IPS DF 6.9 (cell line): ENCODE results near the gene TUBB2B.
A peak's percentile ranks its signal among the peaks of the same experiment; 100 is the strongest.

Experiments used
- DNase-seq: peaks from one replicate; pipeline ENCODE4 v3.0.0-alpha.2; 2013; ENCODE audit warnings: low read depth, low spot score
- H3K27ac ChIP-seq: one replicate; pipeline ENCODE4 v1.5.1; 2013; ENCODE audit warnings: low read length, control low read depth
- H3K27me3 ChIP-seq: 2 replicates; pipeline ENCODE4 v1.6.1; 2013; ENCODE audit warnings: mild to moderate bottlenecking, low read length; ENCODE audit not compliant: control insufficient read depth, insufficient read depth
- H3K36me3 ChIP-seq: 2 replicates; pipeline ENCODE4 v1.6.1; 2013; ENCODE audit warnings: low read length; ENCODE audit not compliant: control insufficient read depth, insufficient read depth
- H3K4me1 ChIP-seq: 2 replicates; pipeline ENCODE4 v1.6.1; 2013; ENCODE audit warnings: low read length; ENCODE audit not compliant: control insufficient read depth, insufficient read depth
- H3K4me3 ChIP-seq: 2 replicates; pipeline ENCODE4 v1.5.1; 2013; ENCODE audit warnings: mild to moderate bottlenecking, low read length
- H3K9me3 ChIP-seq: 2 replicates; pipeline ENCODE4 v1.6.1; 2013; ENCODE audit warnings: low read length, inconsistent platforms; ENCODE audit not compliant: control insufficient read depth, insufficient read depth
- WGBS: extraction: QIAGEN DNeasy Blood & Tissue Kit; methylation state at CpG from one replicate; pipeline ENCODE4 v1.1.7; 2013; ENCODE audit warnings: mixed read lengths, missing lambda C conversion rate; ENCODE audit not compliant: insufficient read length, insufficient coverage; 5-methylcytosine and 5-hydroxymethylcytosine counted together

The TUBB2B gene

DNA sequence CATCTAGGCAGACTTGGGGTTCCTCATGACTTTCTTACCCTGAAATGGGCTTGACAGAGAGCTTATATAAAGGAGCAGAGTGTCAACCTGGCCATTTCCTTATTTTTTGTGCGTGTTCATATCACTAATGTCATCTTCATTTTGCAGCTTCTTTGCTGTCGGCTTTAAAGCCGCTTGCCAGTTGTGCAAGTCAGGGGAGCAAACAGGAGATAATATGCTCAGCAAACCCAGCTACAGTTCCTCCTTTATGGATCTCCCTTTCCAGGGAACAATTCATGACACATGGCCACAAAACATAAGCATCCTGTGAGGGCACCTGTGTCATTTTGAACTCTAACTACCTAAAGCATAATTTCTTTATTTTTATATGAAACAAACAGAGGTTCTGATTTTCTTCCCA is 6.5 kb upstream of the TUBB2B start:
- no peak for DNase-seq
- Histone ChIP-seq H3K9me3 (no peaks in the 10 kb centered on the region), H3K27me3 (no peaks in the 10 kb centered on the region), H3K36me3 (no peaks in the 10 kb centered on the region), H3K27ac (no peak overlapping the region), H3K4me1 (no peaks in the 10 kb centered on the region; the same call in 1 of the 2 replicates), H3K4me3 (no peak overlapping the region)
- no CpG with 5 or more reads among the region's 3 CpGs for whole genome bisulfite sequencing

DNA sequence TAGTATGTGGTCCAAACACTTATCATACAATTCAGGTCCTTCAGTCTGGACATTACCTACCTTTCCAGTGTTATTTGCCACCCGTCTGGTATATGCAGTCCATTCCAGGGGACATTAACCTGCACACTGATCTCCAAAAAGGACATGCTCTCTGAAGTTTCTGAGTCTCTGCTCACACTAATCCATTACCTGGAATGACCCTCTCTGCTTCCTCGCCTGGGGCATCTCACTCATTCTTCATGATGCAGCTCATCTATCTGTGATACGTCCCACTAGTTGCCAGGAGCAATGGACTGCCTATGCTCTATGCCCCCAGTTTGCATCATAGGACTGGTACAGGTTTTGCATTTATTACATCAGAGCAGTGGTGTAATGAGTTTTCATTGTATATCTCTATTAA is 5.9 kb upstream of the TUBB2B start:
- Histone ChIP-seq H3K27me3 (no peaks in the 10 kb centered on the region), H3K36me3 (no peaks in the 10 kb centered on the region), H3K9me3 (no peaks in the 10 kb centered on the region), H3K27ac (no peak overlapping the region), H3K4me1 (no peaks in the 10 kb centered on the region; the same call in 1 of the 2 replicates), H3K4me3 (no peak overlapping the region)
- no peak for DNase-seq
- no CpG with 5 or more reads among the region's 3 CpGs for WGBS

DNA sequence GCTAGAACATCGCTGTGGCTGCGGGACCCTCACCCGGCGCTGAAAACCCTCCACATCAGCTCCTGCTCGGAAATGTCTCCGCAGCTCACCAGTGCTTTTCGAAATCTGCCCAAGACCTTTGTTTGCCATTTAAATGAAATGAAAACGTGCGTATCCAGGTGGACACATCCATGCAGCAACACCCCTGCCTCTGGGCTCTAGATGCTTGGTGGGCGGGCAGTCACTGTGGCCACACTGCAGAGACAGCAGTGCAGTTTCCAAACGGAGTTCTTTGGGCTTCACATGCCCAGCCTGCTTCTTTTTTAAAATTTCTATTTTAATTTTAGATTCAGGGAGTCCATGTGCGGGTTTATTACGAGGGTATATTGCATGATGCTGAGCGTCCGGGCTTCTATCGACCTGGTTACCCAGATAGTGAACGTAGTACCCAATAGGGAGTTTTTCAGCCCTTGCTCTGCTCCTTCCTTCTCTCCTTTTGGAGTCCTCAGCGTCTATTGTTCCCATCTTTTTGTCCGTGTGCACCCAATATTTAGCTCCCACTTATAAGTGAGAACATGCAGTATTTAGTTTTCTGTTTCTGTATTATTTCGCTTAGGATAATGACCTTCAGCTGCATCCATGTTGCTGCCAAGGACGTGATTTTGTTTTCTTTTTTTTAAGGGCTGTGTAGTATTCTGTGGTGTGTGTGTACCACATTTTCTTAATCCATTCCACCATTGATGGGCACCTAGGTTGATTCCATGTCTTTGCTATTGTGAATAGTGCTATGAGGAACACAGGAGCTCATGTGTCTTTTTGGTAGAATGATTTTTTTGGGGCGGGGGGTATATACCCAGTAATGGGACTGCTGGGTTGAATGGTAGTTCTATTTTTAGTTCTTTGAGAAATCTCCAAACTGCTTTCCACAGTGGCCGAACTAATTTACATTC is 4.8 kb upstream of the TUBB2B start:
- no peak for DNase-seq
- no peaks in the 10 kb centered on the region for H3K36me3 ChIP-seq
- peak overlapping the region; percentile 65; the same call in 1 of the 2 replicates for H3K4me3 ChIP-seq
- no peak overlapping the region for H3K27ac ChIP-seq
- H3K4me1 ChIP-seq: no peaks in the 10 kb centered on the region; the same call in 1 of the 2 replicates
- no peaks in the 10 kb centered on the region for H3K9me3 ChIP-seq
- no CpG with 5 or more reads among the region's 23 CpGs for WGBS
- H3K27me3 ChIP-seq: no peaks in the 10 kb centered on the region

DNA sequence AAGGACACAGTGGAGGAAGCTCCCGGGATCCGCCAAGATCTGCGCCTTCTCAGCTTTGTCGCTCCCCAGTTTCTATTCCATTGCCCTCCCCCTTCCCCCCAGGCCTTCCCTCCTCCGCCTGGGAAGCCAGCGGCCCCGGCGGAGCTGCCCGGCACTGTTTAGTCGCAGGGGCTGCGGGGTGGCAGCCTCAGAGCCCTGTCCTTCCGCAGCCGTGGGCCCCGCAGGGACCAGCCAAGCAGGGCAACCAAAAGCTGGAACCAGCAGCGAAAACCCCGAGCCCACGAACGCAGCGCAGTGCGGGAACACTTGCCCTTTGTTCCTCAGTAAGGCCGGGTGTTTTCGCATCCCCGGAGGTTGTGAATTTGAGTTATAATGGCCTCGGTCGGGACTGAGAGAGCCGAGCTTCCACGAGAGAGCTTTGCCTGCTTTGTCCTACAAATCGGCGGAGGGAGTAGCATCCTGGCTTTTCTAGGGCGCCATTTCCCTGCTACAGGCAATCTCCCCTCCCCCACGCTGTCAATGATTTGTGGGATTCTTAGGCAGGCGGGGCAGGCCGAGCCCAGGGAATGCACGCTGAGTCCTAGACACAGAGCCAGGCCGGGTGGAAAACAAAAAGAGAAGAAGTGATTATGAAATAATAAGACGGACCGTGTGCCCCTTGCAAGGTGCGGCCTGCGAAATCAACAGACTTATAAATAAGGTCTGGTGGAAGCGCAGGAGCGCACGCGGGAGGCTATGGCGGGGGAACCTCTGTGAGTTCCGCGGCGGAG is 4.0 kb upstream of the TUBB2B start:
- no peaks in the 10 kb centered on the region for H3K36me3 ChIP-seq
- no peak for DNase-seq
- no peaks in the 10 kb centered on the region for H3K9me3 ChIP-seq
- H3K27me3 ChIP-seq: no peaks in the 10 kb centered on the region
- WGBS: no CpG with 5 or more reads among the region's 47 CpGs
- no peaks in the 10 kb centered on the region; the same call in 1 of the 2 replicates for H3K4me1 ChIP-seq
- peak overlapping the region; percentile 65; the same call in 1 of the 2 replicates for H3K4me3 ChIP-seq
- H3K27ac ChIP-seq: no peak overlapping the region

DNA sequence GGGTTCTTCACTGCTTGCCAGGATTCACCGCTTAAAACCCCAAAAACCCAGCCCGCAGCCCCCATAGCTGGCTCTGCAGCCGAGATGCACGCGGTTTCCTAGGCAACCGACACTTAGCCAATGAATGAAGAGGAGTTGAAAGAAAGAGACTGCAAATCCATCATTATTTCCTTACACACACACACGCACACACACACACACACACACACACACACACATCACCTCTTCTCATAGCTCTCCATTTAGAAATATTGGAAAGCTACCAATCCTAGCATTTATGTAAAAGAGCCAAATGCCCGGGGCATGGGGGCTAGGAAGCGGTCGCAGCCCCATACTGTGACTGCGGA is 3.4 kb upstream of the TUBB2B start:
- no peaks in the 10 kb centered on the region; the same call in none of the 2 replicates for H3K4me1 ChIP-seq
- no peak overlapping the region for H3K27ac ChIP-seq
- no CpG with 5 or more reads among the region's 11 CpGs for WGBS
- no peaks in the 10 kb centered on the region for H3K27me3 ChIP-seq
- H3K9me3 ChIP-seq: no peaks in the 10 kb centered on the region
- no peak for DNase-seq
- 0 out of 2 replicates have a peak, but pooled peaks cover 2% of the 10 kb centered on the region for H3K36me3 ChIP-seq
- peak overlapping the region; percentile 65; the same call in 1 of the 2 replicates for H3K4me3 ChIP-seq

DNA sequence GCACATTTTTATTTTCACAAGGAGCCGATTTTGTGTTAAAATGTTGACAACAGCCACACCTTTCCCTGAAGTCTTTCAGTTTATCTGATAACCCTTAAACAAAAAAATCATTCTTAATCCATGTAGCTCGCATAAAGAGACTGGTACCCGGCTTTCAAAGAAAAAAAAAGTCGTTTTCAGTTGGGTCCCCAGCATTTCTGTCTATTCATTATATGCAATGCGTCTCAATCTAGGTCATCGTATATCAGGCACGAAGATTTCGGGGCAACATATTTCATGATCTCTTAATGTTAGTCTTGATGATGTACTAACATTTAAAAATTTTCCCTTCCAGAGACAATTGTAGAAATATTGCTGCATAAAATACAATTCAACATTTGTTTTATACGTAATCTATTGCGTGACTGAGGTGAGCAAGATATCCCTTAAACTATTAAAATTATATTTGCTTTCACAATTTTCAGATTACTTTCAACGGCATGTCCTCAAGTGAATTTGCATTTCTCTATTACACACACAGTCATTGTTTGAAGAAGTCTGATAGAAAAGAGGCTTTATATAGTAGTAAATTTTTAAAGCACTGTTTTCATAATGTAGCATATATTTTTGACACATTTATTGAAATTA is 2.9 kb upstream of the TUBB2B start:
- Histone ChIP-seq H3K27me3 (no peaks in the 10 kb centered on the region), H3K9me3 (no peaks in the 10 kb centered on the region), H3K4me3 (no peak overlapping the region; the same call in 1 of the 2 replicates), H3K36me3 (0 out of 2 replicates have a peak, but pooled peaks cover 2% of the 10 kb centered on the region), H3K4me1 (no peaks in the 10 kb centered on the region; the same call in none of the 2 replicates), H3K27ac (no peak overlapping the region)
- no peak for DNase-seq
- no CpG with 5 or more reads among the region's 11 CpGs for WGBS

DNA sequence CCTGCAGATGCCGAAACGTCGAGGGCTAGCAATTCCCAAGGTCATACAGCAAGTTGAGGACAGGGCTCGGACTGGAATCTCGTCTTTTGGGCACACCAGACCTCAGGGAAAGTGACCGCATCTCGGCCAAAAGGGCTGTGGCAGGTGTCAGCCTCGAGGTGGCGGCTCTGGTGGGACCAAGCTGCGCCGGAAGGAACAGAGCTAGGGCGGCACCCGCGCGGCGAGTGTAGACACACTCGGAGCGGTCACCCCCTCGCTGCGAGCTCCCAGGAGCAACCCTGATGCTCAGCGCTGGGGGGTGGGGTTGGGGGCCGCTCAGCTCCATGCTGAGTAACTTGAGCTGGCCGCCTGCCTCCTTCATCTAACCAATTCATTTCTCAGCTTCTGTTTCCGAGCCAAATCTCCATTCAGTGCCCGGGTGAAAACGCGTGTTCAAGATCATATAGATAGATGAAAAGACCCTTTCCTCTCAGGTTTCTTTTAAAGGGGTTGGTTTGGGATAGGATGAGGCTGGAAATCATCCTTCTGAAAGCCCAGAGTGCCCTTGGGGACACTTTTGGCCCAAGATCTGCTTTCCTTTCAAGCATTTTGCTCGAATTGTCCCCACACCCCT is 2.2 kb upstream of the TUBB2B start:
- DNase-seq: no peak
- Histone ChIP-seq H3K9me3 (no peaks in the 10 kb centered on the region), H3K4me1 (no peaks in the 10 kb centered on the region; the same call in none of the 2 replicates), H3K36me3 (0 out of 2 replicates have a peak, but pooled peaks cover 2% of the 10 kb centered on the region), H3K27ac (no peak overlapping the region), H3K4me3 (peak overlapping the region; percentile 37; the same call in 1 of the 2 replicates), H3K27me3 (no peaks in the 10 kb centered on the region)
- WGBS: no CpG with 5 or more reads among the region's 28 CpGs

DNA sequence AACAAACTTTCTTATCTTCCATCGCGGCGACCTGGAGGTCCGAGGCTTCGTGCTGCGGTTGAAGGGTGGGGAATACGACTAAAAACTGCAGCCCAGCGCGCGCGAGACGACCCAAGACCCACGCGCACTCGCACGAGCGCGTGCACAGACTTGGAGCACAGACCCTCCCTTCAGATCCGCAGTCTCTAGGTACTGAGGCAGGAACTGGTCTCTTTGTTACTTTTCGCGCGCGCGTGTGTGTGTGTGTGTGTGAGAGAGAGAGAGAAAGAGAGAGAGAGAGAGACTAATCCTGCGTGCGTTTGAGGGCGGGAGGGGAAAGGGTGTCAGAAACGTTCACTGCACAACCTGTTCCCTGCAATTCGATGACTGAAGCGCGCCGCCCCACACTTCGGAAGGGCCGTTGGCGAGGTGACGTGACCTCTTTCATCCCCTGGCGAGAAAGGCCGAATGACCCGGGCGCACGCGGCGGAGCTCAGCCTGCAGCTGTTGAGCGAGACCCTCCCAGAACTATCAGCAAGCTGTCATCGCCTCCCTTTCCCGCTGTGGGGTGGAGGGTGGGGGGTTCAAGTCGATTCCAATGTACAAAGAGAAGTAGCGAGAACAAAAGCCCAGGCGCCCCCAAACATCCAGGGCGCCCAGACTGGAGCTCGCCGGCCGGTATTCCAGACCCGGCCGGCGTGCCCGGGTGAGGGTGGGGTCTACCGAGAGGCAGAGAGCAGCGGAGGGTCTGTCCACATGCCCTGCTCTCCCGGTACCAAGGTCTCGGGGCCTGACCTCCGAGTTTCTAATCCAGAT is 1.5 kb upstream of the TUBB2B start:
- no CpG with 5 or more reads among the region's 62 CpGs for WGBS
- Histone ChIP-seq H3K27me3 (no peaks in the 10 kb centered on the region), H3K4me3 (peak overlapping the region; percentile 37; the same call in 1 of the 2 replicates), H3K27ac (no peak overlapping the region), H3K36me3 (peaks cover 5% of the 10 kb centered on the region; the same call in 1 of the 2 replicates), H3K9me3 (no peaks in the 10 kb centered on the region), H3K4me1 (no peaks in the 10 kb centered on the region; the same call in 1 of the 2 replicates)
- DNase-seq: no peak

DNA sequence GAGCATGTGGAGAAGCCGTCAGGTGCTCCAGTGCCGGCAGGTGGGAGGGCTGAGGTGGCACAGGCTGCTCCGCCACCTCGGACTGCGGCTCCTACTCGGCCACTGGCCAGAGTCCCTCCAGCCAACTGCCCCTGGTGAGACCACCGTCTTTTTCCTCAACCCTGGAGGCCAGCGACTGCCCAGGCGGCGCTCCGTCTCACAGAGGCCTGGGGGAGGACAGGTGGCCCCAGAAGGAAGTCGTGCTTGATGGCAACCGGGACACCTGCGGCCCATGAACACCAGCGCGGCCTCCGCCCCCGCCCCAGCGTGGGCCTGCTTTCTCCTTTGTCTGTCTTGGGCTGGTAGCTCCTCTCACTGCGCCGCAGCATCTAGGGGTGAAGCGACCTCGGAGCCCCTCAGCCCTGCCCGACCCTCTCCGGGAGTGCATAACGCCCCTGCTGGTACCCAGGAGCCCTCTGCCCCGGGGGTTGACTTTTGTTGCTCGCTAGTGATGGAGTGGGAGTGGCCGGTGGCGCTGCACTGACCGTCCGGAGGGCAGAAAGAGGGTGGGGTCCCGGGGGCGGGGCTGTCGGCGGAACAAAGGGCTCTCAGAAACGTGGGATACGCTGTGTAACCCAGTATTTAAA is 706 bp upstream of the TUBB2B start:
- no peak overlapping the region for H3K27ac ChIP-seq
- no peaks in the 10 kb centered on the region for H3K27me3 ChIP-seq
- peak overlapping the region; percentile 79 for H3K4me3 ChIP-seq
- WGBS: no CpG with 5 or more reads among the region's 38 CpGs
- no peak for DNase-seq
- no peaks in the 10 kb centered on the region; the same call in 1 of the 2 replicates for H3K4me1 ChIP-seq
- peaks cover 5% of the 10 kb centered on the region; the same call in 1 of the 2 replicates for H3K36me3 ChIP-seq
- no peaks in the 10 kb centered on the region for H3K9me3 ChIP-seq
